ENCODE results near the gene FAM217B. TPM values are rescaled to one million over a fixed set of nuclear protein-coding genes. Genes with fewer than 3 reads are reported as not detected.

Gene FAM217B
- polyA plus RNA-seq, 1 donor from 2014 or later: 15.1 TPM

DNA sequence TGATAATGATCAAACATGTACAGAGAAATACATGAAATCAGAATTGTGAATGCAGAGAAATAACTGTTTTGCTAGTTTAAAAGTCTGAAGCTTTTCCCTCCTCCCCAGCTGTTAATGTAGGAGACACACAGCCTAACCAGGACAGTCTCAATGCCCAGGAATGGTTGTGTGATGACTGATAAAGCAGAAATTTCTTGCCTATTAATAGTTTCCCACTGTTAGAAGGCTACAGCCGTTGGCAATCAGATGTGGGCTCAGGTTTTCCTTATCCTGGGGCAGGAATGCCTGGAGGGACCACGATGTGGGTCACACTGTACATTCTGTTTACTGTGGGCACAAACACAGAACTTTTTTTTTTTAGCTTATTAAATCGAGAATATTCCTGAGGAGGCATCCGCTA, 2.0 kb upstream of the FAM217B start:
- H3K4me3 ChIP-seq (ENCODE audit: low read length): no peak overlapping the region
- TF ChIP-seq, protein P1, sequence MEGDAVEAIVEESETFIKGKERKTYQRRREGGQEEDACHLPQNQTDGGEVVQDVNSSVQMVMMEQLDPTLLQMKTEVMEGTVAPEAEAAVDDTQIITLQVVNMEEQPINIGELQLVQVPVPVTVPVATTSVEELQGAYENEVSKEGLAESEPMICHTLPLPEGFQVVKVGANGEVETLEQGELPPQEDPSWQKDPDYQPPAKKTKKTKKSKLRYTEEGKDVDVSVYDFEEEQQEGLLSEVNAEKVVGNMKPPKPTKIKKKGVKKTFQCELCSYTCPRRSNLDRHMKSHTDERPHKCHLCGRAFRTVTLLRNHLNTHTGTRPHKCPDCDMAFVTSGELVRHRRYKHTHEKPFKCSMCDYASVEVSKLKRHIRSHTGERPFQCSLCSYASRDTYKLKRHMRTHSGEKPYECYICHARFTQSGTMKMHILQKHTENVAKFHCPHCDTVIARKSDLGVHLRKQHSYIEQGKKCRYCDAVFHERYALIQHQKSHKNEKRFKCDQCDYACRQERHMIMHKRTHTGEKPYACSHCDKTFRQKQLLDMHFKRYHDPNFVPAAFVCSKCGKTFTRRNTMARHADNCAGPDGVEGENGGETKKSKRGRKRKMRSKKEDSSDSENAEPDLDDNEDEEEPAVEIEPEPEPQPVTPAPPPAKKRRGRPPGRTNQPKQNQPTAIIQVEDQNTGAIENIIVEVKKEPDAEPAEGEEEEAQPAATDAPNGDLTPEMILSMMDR (IDR thresholded peaks at IDR 0.05; ENCODE audit: poor library complexity, severe bottlenecking): no peak
- TF ChIP-seq TAF1 (IDR thresholded peaks at IDR 0.05; ENCODE audit: low read depth) (no peak), EP300 (conservative IDR thresholded peaks at IDR 0.05; ENCODE audit: poor library complexity, severe bottlenecking) (no peak), SMC3 (conservative IDR thresholded peaks at IDR 0.05; ENCODE audit: poor library complexity) (no peak), EZH2 (IDR thresholded peaks at IDR 0.05; ENCODE audit: borderline replicate concordance, insufficient read depth, low read length, poor library complexity, severe bottlenecking) (no peak), RAD21 (conservative IDR thresholded peaks at IDR 0.05) (no peak), POLR2AphosphoS5 (IDR thresholded peaks at IDR 0.05) (no peak), MXI1 (conservative IDR thresholded peaks at IDR 0.05; ENCODE audit: poor library complexity, severe bottlenecking) (no peak)
- TF ChIP-seq, protein P2, sequence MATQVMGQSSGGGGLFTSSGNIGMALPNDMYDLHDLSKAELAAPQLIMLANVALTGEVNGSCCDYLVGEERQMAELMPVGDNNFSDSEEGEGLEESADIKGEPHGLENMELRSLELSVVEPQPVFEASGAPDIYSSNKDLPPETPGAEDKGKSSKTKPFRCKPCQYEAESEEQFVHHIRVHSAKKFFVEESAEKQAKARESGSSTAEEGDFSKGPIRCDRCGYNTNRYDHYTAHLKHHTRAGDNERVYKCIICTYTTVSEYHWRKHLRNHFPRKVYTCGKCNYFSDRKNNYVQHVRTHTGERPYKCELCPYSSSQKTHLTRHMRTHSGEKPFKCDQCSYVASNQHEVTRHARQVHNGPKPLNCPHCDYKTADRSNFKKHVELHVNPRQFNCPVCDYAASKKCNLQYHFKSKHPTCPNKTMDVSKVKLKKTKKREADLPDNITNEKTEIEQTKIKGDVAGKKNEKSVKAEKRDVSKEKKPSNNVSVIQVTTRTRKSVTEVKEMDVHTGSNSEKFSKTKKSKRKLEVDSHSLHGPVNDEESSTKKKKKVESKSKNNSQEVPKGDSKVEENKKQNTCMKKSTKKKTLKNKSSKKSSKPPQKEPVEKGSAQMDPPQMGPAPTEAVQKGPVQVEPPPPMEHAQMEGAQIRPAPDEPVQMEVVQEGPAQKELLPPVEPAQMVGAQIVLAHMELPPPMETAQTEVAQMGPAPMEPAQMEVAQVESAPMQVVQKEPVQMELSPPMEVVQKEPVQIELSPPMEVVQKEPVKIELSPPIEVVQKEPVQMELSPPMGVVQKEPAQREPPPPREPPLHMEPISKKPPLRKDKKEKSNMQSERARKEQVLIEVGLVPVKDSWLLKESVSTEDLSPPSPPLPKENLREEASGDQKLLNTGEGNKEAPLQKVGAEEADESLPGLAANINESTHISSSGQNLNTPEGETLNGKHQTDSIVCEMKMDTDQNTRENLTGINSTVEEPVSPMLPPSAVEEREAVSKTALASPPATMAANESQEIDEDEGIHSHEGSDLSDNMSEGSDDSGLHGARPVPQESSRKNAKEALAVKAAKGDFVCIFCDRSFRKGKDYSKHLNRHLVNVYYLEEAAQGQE (IDR thresholded peaks at IDR 0.05; ENCODE audit: borderline replicate concordance): no peak
- no peak overlapping the region for H3K27ac ChIP-seq (ENCODE audit: low read length)

DNA sequence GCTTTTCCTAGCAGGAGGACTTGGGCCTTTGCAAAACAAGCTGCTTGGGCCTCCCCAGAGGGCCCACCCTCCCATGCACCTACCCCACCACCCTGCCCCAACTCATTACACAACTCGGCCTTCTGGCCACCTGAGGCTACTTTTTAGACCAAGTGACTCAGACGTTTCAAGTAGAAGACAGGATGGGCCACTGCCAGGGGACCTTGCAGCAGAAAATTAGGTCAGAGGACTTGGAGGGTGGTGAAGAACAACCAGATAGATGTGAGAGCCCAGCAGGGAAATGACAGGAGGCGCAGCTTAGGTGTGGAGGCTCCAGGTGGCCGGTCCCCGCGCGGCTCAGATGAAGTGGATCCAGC, 1.5 kb upstream of the FAM217B start:
- Histone ChIP-seq H3K9ac (ENCODE audit: low read length) (no peak overlapping the region), H3K9me2 (ENCODE audit: insufficient read depth, low read length) (no peaks in the 10 kb centered on the region), H4K20me1 (ENCODE audit: insufficient read depth) (no peaks in the 10 kb centered on the region), H3K27me3 (ENCODE audit: insufficient read depth, low read depth, low read length) (no peaks in the 10 kb centered on the region), H2AFZ (ENCODE audit: low read depth, low read length) (no peak overlapping the region), H3K36me3 (ENCODE audit: insufficient read depth, low read length) (no peaks in the 10 kb centered on the region), H3K9me3 (ENCODE audit: low read length) (no peaks in the 10 kb centered on the region), H3F3A (ENCODE audit: insufficient read depth, low read length, poor library complexity, severe bottlenecking) (peaks cover 7% of the 10 kb centered on the region), H3K4me3 (ENCODE audit: low read length) (no peak overlapping the region), H3K27ac (ENCODE audit: low read length) (no peak overlapping the region), H3K79me2 (replicated peaks; ENCODE audit: insufficient read depth, low read length) (no peaks in the 10 kb centered on the region), H3K4me2 (ENCODE audit: low read length) (no peak overlapping the region)
- TF ChIP-seq POLR2AphosphoS5 (IDR thresholded peaks at IDR 0.05) (no peak), MXI1 (conservative IDR thresholded peaks at IDR 0.05; ENCODE audit: poor library complexity, severe bottlenecking) (no peak)
- TF ChIP-seq, protein P1 (IDR thresholded peaks at IDR 0.05; ENCODE audit: poor library complexity, severe bottlenecking): no peak
- TF ChIP-seq, protein P2 (IDR thresholded peaks at IDR 0.05; ENCODE audit: borderline replicate concordance): no peak

More for the DNA sequence above, 2.0 kb upstream of the FAM217B start:
- H3K4me2 ChIP-seq (ENCODE audit: low read length): no peak overlapping the region
- H3K27me3 ChIP-seq (ENCODE audit: insufficient read depth, low read depth, low read length): no peaks in the 10 kb centered on the region
- no peaks in the 10 kb centered on the region for H4K20me1 ChIP-seq (ENCODE audit: insufficient read depth)
- H3K9me3 ChIP-seq (ENCODE audit: low read length): no peaks in the 10 kb centered on the region
- no peaks in the 10 kb centered on the region for H3K9me2 ChIP-seq (ENCODE audit: insufficient read depth, low read length)
- no peaks in the 10 kb centered on the region for H3K79me2 ChIP-seq (replicated peaks; ENCODE audit: insufficient read depth, low read length)
- H3K36me3 ChIP-seq (ENCODE audit: insufficient read depth, low read length): no peaks in the 10 kb centered on the region
- H3K9ac ChIP-seq (ENCODE audit: low read length): no peak overlapping the region
- no peak overlapping the region for H2AFZ ChIP-seq (ENCODE audit: low read depth, low read length)
- peaks cover 7% of the 10 kb centered on the region for H3F3A ChIP-seq (ENCODE audit: insufficient read depth, low read length, poor library complexity, severe bottlenecking)
